SK-N-SH (cell line): ENCODE measurements around the gene CARD6. TPM values are rescaled to one million over a fixed set of nuclear protein-coding genes. Genes with fewer than 3 reads are reported as not detected.
"Not testable (repeated sequence)": the region's sequence is repeated elsewhere in the genome, so short reads cannot be mapped to it uniquely, and the experiment has no call there.

Experiments used
- CTCF ChIA-PET: fragments of 300-600, 350-600 bp; formaldehyde crosslinking; extraction: SDS; loops from one replicate; lab custom pipeline; 2021; lab: Yijun Ruan, JAX
- POLR2A ChIA-PET: fragments of 350-600 bp; sonication (Branson Sonifier 250); formaldehyde crosslinking; extraction: SDS; loops from one replicate; lab custom pipeline; 2020; ENCODE audit warnings: antibody characterized with exemption, inconsistent platforms; lab: Yijun Ruan, JAX
- DNase-seq: peaks from one replicate; pipeline ENCODE4 v3.0.0; 2012
- H2AFZ ChIP-seq: fragments of 200-600 bp; sonication (generic); 2 replicates; pipeline ENCODE4 v1.8.1; 2016; ENCODE audit warnings: antibody characterized with exemption, mild to moderate bottlenecking, low read depth
- H3F3A ChIP-seq: fragments of 200-600 bp; sonication (generic); replicated peaks from 2 replicates; pipeline ENCODE3; 2016; ENCODE audit warnings: antibody characterized with exemption, mild to moderate bottlenecking; ENCODE audit not compliant: insufficient read depth
- H3K27ac ChIP-seq, 2 experiments: fragments of 200-500 bp in 1 of 2; fragments of 200-600 bp in 1 of 2; sonication (Bioruptor generic) in 1 of 2; sonication (generic), shearing (Covaris generic) in 1 of 2; 2 replicates each; pipeline versions ENCODE4 v1.5.1 to v1.6.1; 2014 to 2016; ENCODE audit warnings: low read depth in 2 of 2, inconsistent platforms in 1 of 2, low read length in 1 of 2, mild to moderate bottlenecking in 1 of 2, mixed read lengths in 1 of 2
- H3K27me3 ChIP-seq: fragments of 200-600 bp; sonication (generic), shearing (Covaris generic); 2 replicates; pipeline ENCODE4 v1.6.1; 2016; ENCODE audit warnings: mixed run types; ENCODE audit not compliant: insufficient read depth
- H3K36me3 ChIP-seq, 2 experiments: fragments of 200-500 bp in 1 of 2; fragments of 200-600 bp in 1 of 2; sonication (Bioruptor generic) in 1 of 2; sonication (generic) in 1 of 2; replicated peaks in 1 of 2; 2 replicates each; pipeline versions ENCODE3 to v1.5.1; 2014 to 2016; ENCODE audit warnings: low read length in 1 of 2, mild to moderate bottlenecking in 1 of 2; ENCODE audit not compliant: insufficient read depth in 2 of 2, control insufficient read depth in 1 of 2
- H3K4me1 ChIP-seq, 2 experiments: fragments of 200-500 bp in 1 of 2; fragments of 200-600 bp in 1 of 2; sonication (Bioruptor generic) in 1 of 2; sonication (generic), shearing (Covaris generic) in 1 of 2; 2 replicates each; pipeline versions ENCODE4 v1.5.1 to v1.6.1; 2014 to 2016; ENCODE audit warnings: low read depth in 1 of 2, low read length in 1 of 2, mixed run types in 1 of 2; ENCODE audit not compliant: insufficient read depth in 2 of 2, control insufficient read depth in 1 of 2
- H3K4me2 ChIP-seq: fragments of 200-600 bp; sonication (generic), shearing (Covaris generic); 2 replicates; pipeline ENCODE4 v1.6.1; 2017; ENCODE audit warnings: mixed run types
- H3K4me3 ChIP-seq, 2 experiments: fragments of 200-500 bp in 1 of 2; fragments of 200-600 bp in 1 of 2; sonication (Bioruptor generic) in 1 of 2; sonication (generic), shearing (Covaris generic) in 1 of 2; 2 replicates each; pipeline versions ENCODE4 v1.5.1 to v1.8.1; 2014 to 2016; ENCODE audit warnings: low read depth in 2 of 2, inconsistent platforms in 1 of 2, low read length in 1 of 2, mild to moderate bottlenecking in 1 of 2, mixed read lengths in 1 of 2, moderate library complexity in 1 of 2
- H3K79me2 ChIP-seq: fragments of 200-600 bp; sonication (generic); 2 replicates; pipeline ENCODE4 v1.8.1; 2017; ENCODE audit warnings: mild to moderate bottlenecking; ENCODE audit not compliant: insufficient read depth
- H3K9ac ChIP-seq: fragments of 200-600 bp; sonication (generic); 2 replicates; pipeline ENCODE4 v1.6.1; 2017; ENCODE audit warnings: mixed run types
- H3K9me2 ChIP-seq: fragments of 200-600 bp; sonication (generic); 2 replicates; pipeline ENCODE4 v1.6.1; 2017; ENCODE audit warnings: mixed run types
- H3K9me3 ChIP-seq: fragments of 200-600 bp; sonication (generic); 2 replicates; pipeline ENCODE4 v1.6.1; 2017; ENCODE audit warnings: mixed run types, mild to moderate bottlenecking, moderate library complexity
- H4K20me1 ChIP-seq: fragments of 200-600 bp; sonication (generic); 2 replicates; pipeline ENCODE4 v1.6.1; 2017; ENCODE audit warnings: mild to moderate bottlenecking, mixed run types; ENCODE audit not compliant: insufficient read depth
- CHD2 ChIP-seq: fragments of 150-350 bp; IDR thresholded peaks from 2 replicates; pipeline ENCODE4 v1.6.1; 2018; ENCODE audit warnings: low read length; ENCODE audit not compliant: partially characterized antibody
- TAF1 ChIP-seq: IDR thresholded peaks from 2 replicates; pipeline ENCODE4 v1.6.1; 2012; ENCODE audit warnings: low read depth, mild to moderate bottlenecking, low read length, moderate library complexity, borderline replicate concordance
- WGBS: methylation state at CpG from one replicate; pipeline ENCODE4 v1.1.6; 2017; ENCODE audit warnings: low lambda C conversion rate; 5-methylcytosine and 5-hydroxymethylcytosine counted together
- polyA plus RNA-seq, 3 experiments: library from polyadenylated mRNA; depleted of rRNA; stranded (reverse); fragments of >200 nt; gene quantifications; 2 replicates each; pipeline ENCODE4 v1.2.3, GENCODE V29; 2012
- TF ChIP-seq, protein P1 (sequence below): fragments of 200-600 bp; sonication (generic); IDR thresholded peaks from 2 replicates; pipeline ENCODE4 v1.6.1; 2017; ENCODE audit warnings: antibody characterized with exemption, mild to moderate bottlenecking, moderate library complexity
- TF ChIP-seq, protein P2 (sequence below): IDR thresholded peaks from 2 replicates; pipeline ENCODE4 v1.4.0; 2012; ENCODE audit warnings: low read depth, borderline replicate concordance
- TF ChIP-seq, protein P3 (sequence below): IDR thresholded peaks from 2 replicates; pipeline ENCODE4 v1.6.1; 2012; ENCODE audit warnings: mild to moderate bottlenecking, low read depth, low read length, moderate library complexity
- TF ChIP-seq, protein P4 (sequence below): IDR thresholded peaks from 2 replicates; pipeline ENCODE4 v1.4.0; 2012; ENCODE audit warnings: low read depth

The CARD6 gene
- polyA plus RNA-seq, 1 of the 3 experiments (the other 2 are of a cell fraction): 0.03 TPM

DNA sequence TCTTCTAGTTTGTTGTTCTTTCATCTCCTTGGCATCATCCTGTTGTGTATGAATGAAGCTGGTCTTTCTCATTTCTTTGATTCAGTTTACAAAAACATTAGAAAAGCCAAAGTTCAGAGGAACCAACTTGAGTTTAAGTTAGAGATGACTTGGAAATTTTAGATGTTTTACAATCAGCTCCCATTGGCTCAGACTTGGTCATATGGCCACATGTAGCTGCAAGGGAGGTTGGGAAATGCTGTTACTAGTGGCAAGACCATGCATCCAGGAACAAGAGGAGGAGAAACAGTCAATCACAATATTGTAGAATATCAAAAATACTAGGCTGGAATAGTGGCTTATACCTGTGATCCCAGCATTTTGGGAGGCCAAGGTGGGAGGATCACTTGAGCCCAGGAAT is 19.5 kb downstream of the CARD6 start:
- CTCF ChIA-PET: interaction anchor here (1.3 to 2.3 kb wide), 2 partner anchors 18 to 44 kb away, joined by 3 to 8 read pairs; no protein-coding TSS in a partner anchor
- H3K27ac ChIP-seq: no peak overlapping the region
- TF ChIP-seq, protein P1, sequence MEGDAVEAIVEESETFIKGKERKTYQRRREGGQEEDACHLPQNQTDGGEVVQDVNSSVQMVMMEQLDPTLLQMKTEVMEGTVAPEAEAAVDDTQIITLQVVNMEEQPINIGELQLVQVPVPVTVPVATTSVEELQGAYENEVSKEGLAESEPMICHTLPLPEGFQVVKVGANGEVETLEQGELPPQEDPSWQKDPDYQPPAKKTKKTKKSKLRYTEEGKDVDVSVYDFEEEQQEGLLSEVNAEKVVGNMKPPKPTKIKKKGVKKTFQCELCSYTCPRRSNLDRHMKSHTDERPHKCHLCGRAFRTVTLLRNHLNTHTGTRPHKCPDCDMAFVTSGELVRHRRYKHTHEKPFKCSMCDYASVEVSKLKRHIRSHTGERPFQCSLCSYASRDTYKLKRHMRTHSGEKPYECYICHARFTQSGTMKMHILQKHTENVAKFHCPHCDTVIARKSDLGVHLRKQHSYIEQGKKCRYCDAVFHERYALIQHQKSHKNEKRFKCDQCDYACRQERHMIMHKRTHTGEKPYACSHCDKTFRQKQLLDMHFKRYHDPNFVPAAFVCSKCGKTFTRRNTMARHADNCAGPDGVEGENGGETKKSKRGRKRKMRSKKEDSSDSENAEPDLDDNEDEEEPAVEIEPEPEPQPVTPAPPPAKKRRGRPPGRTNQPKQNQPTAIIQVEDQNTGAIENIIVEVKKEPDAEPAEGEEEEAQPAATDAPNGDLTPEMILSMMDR: no peak
- no peak for TF ChIP-seq TAF1
- TF ChIP-seq, protein P2, sequence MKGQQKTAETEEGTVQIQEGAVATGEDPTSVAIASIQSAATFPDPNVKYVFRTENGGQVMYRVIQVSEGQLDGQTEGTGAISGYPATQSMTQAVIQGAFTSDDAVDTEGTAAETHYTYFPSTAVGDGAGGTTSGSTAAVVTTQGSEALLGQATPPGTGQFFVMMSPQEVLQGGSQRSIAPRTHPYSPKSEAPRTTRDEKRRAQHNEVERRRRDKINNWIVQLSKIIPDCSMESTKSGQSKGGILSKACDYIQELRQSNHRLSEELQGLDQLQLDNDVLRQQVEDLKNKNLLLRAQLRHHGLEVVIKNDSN: no peak

DNA sequence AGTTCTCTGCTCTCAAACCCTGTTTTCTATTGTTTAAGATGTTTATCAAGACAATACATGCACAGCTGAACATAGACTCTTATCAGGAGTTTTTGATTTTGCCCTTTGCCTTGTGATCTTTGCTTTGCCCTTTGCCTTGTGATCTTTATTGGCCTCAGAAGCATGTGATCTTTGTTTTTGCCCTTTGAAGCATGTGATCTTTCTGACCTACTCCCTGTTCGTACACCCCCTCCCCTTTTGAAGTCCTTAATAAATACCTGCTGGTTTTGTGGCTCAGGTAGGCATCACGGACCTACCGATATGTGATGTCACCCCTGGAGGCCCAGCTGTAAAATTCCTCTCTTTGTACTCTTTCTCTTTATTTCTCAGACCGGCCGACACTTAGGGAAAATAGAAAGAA is 23.8 kb downstream of the CARD6 start:
- WGBS: 30% methylated on average over 5 of the region's 5 CpGs
- POLR2A ChIA-PET: not testable (repeated sequence)
- CTCF ChIA-PET: interaction anchor here (0.6 kb wide), 1 partner anchor 1262 kb away, joined by 3 read pairs; no protein-coding TSS in a partner anchor

More for the DNA sequence above, 19.5 kb downstream of the CARD6 start:
- DNase-seq: no peak
- Histone ChIP-seq H3K36me3 (no peaks in the 10 kb centered on the region), H3F3A (no peaks in the 10 kb centered on the region), H3K79me2 (no peaks in the 10 kb centered on the region), H3K4me3 (no peak overlapping the region), H3K27me3 (no peaks in the 10 kb centered on the region), H3K9ac (no peak overlapping the region), H3K9me3 (no peaks in the 10 kb centered on the region), H2AFZ (no peak overlapping the region), H3K9me2 (no peaks in the 10 kb centered on the region), H4K20me1 (no peaks in the 10 kb centered on the region), H3K4me1 (no peaks in the 10 kb centered on the region), H3K4me2 (no peak overlapping the region)
- POLR2A ChIA-PET: no interaction called here

DNA sequence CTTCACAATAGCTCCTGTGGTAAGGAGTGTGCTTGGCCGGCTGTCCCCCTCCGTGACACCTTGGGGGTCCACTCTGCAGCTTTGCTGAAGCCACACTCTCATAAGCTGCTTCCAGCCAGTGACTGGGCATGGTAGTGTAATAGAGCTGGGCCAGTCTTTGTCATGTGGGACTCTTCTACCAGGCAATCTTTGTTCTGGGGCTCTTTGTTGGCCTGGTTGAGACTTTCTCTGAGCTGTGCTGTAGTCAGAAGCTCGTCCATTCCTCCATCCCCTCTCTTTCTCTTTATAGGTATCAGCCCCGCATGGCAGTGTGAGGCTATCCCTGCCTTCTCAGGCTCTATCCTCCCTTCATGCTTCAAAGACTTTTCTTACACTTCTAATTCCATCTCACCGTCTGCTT is 25.7 kb downstream of the CARD6 start:
- Histone ChIP-seq H3K36me3 (no peaks in the 10 kb centered on the region), H3K27me3 (no peaks in the 10 kb centered on the region; the same call in 1 of the 2 replicates), H3K4me2 (no peak overlapping the region), H3K4me3 (no peak overlapping the region), H3K79me2 (no peaks in the 10 kb centered on the region), H3K9me3 (no peaks in the 10 kb centered on the region), H3K4me1 (no peaks in the 10 kb centered on the region), H3K9me2 (no peaks in the 10 kb centered on the region), H3K9ac (no peak overlapping the region), H4K20me1 (no peaks in the 10 kb centered on the region), H2AFZ (no peak overlapping the region)
- POLR2A ChIA-PET: interaction anchor here (1.3 kb wide), 1 partner anchor 9 kb away, joined by 3 read pairs; no protein-coding TSS in a partner anchor
- DNase-seq: no peak
- 59% methylated on average over 5 of the region's 5 CpGs for WGBS
- no peak for TF ChIP-seq CHD2
- TF ChIP-seq, protein P3, sequence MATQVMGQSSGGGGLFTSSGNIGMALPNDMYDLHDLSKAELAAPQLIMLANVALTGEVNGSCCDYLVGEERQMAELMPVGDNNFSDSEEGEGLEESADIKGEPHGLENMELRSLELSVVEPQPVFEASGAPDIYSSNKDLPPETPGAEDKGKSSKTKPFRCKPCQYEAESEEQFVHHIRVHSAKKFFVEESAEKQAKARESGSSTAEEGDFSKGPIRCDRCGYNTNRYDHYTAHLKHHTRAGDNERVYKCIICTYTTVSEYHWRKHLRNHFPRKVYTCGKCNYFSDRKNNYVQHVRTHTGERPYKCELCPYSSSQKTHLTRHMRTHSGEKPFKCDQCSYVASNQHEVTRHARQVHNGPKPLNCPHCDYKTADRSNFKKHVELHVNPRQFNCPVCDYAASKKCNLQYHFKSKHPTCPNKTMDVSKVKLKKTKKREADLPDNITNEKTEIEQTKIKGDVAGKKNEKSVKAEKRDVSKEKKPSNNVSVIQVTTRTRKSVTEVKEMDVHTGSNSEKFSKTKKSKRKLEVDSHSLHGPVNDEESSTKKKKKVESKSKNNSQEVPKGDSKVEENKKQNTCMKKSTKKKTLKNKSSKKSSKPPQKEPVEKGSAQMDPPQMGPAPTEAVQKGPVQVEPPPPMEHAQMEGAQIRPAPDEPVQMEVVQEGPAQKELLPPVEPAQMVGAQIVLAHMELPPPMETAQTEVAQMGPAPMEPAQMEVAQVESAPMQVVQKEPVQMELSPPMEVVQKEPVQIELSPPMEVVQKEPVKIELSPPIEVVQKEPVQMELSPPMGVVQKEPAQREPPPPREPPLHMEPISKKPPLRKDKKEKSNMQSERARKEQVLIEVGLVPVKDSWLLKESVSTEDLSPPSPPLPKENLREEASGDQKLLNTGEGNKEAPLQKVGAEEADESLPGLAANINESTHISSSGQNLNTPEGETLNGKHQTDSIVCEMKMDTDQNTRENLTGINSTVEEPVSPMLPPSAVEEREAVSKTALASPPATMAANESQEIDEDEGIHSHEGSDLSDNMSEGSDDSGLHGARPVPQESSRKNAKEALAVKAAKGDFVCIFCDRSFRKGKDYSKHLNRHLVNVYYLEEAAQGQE: no peak
- TF ChIP-seq, protein P4, sequence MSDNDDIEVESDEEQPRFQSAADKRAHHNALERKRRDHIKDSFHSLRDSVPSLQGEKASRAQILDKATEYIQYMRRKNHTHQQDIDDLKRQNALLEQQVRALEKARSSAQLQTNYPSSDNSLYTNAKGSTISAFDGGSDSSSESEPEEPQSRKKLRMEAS: no peak
- TF ChIP-seq, all 33 proteins: peak for 0
- no peak overlapping the region for H3K27ac ChIP-seq
- H3F3A ChIP-seq: no peaks in the 10 kb centered on the region
- CTCF ChIA-PET: interaction anchor here (1.2 kb wide), 1 partner anchor 12 kb away, joined by 3 read pairs; no protein-coding TSS in a partner anchor

More for the DNA sequence above, 23.8 kb downstream of the CARD6 start:
- H4K20me1 ChIP-seq, H3K79me2 ChIP-seq, H3K27ac ChIP-seq, DNase-seq, H3K9ac ChIP-seq, H3K9me2 ChIP-seq, H3K4me1 ChIP-seq, H3K36me3 ChIP-seq, H3K9me3 ChIP-seq, H3K4me3 ChIP-seq, H3F3A ChIP-seq, H2AFZ ChIP-seq, H3K27me3 ChIP-seq, H3K4me2 ChIP-seq: not testable (repeated sequence)
